HuH-7.5 (cell line): Measurements from ENCODE around the gene CCDC9.
"Not testable (repeated sequence)": the region's sequence is repeated elsewhere in the genome, so short reads cannot be mapped to it uniquely, and the experiment has no call there.

Source experiments
- DNase-seq: peaks from one replicate; pipeline ENCODE4 v3.0.0; 2011; ENCODE audit warnings: low spot score

The CCDC9 gene

DNA sequence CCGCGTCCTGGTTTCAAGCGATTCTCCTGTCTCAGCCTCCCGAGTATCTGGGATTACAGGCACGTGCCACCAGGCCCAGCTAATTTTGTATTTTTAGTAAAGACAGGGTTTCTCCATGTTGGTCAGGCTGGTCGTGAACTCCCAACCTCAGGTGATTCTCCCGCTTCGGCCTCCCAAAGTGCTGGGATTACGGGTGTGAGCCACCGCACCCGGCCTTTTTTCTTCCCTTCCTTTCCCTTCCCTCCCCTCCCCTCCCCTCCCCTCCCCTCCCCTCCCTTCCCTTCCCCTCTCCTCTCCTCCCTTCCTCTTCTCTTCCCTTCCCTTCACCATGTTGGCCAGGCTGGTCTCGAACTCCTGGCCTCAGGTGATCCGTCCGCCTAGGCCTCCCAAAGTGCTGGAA is 44.5 kb downstream of the CCDC9 start:
- not testable (repeated sequence) for DNase-seq

DNA sequence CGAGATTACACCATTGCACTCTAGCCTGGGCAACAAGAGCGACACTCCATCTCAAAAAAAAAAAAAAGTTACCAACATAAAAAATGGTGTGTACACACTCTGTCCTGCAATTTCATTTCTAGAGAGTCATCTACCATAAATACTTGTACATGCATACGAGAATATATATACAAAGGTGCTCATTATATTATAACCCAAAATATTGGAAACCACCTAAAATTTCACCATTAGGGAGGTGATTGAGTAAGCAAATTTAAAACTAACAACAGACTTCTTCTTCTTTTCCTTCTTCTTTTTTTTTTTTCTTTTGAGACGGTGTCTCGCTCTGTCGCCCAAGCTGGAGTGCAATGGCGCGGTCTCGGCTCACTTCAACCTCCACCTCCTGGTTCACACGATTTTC is 45.9 kb downstream of the CCDC9 start:
- no peak for DNase-seq

- DNase-seq = no peak
Observed at GRCh38 chr19:47303966-47304365, 47.6 kb downstream of the CCDC9 start.

GRCh38 chr19:47305309-47305751 is 49.0 kb downstream of the CCDC9 start:
- DNase-seq = peak; percentile 64

- DNase-seq = no peak
Observed at GRCh38 chr19:47306303-47306702, 50.0 kb downstream of the CCDC9 start.

- DNase-seq = no peak
Observed at GRCh38 chr19:47309038-47309437, 52.7 kb downstream of the CCDC9 start.

DNA sequence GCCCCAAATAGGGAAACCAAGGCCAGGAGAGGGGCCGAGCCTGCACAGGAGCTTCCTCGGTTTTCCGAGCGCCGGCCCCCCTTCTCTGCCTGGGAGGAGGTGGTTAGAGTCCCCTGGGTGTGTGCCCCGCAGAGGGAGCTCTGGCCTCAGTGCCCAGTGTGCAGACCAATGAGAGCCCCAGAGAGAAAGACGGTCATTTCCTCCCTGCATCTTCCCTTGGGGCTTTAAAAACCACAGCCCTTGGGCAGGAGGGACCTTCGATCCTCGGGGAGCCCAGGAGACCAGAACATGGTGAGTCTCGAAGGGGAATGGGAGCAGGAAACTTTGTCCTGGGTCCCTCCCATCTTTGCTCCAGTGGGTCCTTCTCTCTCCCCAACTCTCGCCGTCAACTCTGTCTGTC is 53.3 kb downstream of the CCDC9 start, which contains the start of gene C5AR1:
Gene C5AR1, plus strand, starts transcription at position 254 of the 400 bp plus-strand sequence. Its CDS starts 35 bp downstream, at position 289.
- DNase-seq = no peak

DNA sequence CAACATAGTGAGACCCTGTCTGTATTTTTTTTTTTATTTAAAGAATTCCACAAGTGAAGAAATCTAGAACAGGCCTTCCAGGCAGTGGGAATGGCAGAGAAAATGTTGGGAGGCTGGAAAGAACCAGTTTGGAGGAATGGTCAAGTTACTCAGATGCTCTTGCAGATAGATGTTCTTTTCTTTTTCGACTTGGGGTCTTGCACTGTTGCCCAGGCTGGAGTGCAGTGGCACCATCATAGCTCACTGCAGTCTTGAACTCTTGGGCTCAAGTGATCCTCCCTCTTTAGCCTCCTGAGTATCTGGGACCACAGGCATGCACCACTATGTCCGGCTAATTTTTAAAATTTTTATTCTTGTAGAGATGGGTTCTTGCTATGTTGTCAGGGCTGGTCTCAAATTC is 54.0 kb downstream of the CCDC9 start:
- no peak for DNase-seq

- no peak for DNase-seq
Observed at GRCh38 chr19:47310819-47311218, 54.5 kb downstream of the CCDC9 start.

- no peak for DNase-seq
Observed at GRCh38 chr19:47312366-47313006, 56.2 kb downstream of the CCDC9 start.

DNA sequence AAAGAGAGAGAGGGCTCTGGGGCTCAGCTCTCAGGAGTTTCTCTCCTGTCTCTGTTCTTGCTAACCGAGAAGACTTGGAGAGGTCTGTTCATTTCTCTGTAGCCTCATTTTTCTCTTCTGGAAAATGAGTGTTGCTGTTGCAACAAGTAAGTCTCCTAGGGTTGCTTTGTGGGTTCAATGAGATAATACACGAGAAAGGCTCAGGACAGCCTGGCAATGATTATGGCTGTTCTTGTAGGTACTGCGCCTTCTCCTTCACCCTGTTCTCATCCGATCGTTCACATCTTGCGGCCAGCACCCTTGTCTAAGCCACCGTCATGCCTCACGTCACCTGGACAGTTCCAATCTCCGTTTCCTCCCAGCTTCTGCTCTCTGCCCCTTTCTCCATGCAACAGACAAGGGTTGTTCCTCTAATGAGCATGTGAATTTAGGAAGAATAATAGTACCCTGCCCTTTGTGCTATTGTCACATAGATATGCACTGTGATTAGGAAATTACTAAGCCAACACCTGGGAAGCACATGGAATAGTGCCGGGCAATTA is 57.5 kb downstream of the CCDC9 start:
- no peak for DNase-seq

GRCh38 chr19:47315125-47315821 is 58.9 kb downstream of the CCDC9 start:
- DNase-seq = peak; percentile 72

DNA sequence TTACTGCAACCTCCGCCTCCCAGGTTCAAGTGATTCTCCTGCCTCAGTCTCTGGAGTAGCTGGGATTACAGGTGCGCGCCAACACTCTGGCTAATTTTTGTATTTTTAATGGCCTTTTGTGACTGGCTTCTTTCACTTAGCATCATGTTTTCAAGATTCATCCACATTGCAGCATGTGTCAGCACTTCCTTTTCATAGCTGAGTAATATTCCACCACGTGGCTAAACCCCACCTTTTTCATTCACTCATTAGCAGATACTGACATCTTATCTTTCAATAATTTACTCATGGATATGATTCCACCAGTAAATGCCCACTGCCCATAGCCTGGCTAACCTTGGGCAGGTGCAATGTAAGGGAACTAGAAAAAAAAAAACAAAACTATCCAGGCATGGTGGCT is 60.2 kb downstream of the CCDC9 start:
- DNase-seq = no peak

GRCh38 chr19:47319923-47320871 is 63.9 kb downstream of the CCDC9 start:
- no peak for DNase-seq
